Stimulated activated CD4-positive, alpha-beta T cell treated with anti-CD3 and anti-CD28 coated beads, TNF-alpha, amount 100 ng/mL, for 24 hours (primary cell): ENCODE data around the gene RASSF5.

Experiments used
- DNase-seq, 3 experiments: peaks; one replicate each; pipeline ENCODE4 v3.0.0-alpha.2; 2020; ENCODE audit warnings: low read depth in 3 of 3

The RASSF5 gene

DNA sequence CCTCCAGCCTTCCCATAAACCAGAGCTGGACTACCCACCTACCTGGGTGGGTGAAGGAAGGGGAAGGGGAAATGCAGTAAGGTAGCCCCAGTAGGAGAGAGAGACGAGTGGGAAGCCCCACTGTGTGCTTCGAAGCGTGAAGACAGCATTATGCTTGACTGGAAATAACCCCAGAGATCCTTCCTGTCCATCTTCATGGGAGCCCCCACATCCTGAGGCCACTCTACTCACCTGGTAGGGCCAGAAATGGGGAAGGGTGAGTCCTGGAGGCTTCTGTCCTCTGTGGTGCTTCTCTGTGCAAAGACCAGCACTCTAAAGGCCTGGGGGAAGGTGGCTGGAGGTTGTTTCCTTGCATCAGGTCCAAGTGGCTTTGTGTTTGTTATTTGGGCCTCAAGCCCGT lies 10.0 kb upstream of the RASSF5 start:
- no peak for DNase-seq

DNA sequence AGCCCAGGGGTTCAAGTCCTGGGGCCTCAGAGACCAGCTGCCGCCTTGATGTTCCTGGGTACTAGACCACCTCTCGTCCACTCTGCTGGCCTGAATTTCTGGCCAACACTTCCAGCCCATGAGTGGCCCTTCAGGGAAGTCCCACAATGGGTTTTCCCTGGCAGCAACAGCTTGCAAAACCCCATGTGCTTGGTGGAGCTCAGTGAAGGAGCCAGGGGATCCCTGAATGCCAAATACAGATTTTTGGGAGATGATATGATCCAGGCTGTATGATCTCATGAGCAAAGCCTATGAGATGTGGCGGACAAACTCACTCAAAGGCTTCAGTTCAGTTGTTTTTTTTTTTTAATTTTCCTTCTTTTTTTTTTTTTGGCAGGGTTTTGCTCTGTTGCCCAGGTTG lies 9.6 kb upstream of the RASSF5 start:
- no peak for DNase-seq

DNA sequence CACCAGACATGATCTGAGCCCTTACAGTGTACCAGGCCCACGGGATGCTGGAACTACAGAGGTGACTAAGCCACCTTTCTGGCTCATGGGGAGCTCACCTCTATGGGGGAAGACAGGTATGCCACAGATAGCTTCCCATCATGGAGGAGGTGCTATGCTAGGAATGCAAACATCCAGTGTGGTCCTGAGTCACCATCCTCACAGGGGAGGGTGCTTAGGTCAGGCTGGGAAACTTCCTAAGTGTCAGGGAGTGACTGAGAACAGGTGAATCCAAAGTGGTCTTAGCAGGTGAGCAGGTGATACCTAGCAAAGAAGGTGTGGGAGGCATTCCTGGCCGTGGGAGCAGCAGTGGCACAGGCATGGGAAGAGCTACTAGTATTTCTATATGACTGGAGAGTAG lies 8.6 kb upstream of the RASSF5 start:
- no peak for DNase-seq

DNA sequence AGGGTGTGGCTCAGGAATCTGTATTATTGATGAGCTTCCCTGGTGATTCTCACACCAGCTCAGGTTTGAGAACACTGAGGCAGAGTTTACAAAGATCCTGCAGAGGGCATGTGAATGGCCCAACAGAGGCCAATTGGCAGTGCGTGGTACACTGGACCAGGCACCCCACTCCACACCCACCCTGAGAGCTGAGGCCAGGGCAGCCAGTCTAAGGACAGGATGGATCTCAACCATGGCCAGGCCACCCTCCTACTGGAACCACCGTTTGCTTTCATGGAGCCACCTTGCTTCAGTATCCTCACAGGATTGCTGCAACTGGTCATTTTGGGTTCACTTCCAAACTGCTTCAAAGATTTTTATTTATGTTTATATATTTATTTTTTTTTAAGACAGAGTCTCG lies 7.3 kb upstream of the RASSF5 start:
- DNase-seq: no peak

DNA sequence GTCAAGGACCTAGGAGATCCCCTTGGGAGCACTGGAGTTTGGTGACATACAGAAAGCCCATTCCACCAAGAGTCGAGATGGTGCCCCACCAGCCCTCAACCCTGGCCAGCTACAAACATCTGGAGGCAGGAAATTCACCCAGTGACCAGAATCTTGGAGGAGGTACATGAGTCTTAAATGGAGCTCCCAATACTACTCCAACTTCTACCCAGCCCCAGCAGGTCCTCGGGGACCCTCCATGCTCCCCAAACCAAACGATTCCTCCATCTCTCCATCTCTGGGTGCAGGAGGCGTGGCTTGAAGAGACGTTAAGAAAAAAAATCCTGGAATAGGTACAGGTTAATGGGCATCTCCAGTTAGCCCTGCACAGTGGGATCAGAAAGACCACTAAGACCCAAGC lies 5.5 kb upstream of the RASSF5 start:
- no peak for DNase-seq

DNA sequence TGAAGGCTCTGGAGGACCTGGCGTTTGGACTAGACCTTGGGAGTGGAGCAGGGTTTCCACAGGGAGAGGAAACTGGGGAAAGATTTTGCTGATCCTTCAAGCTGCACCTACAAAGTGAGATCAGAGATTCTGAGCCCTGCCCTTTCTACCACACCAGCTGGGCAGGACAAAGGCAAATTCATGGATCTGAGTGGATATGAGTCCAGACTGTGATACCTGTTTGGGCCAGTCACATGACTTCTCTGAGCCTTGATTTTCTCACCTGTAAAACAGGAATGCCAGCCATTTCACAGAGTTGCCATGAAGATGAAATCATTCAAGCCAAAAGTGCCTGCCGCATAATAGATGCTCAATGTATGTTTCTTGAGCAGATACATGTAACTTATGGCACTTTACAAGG lies 4.9 kb upstream of the RASSF5 start:
- no peak for DNase-seq

DNA sequence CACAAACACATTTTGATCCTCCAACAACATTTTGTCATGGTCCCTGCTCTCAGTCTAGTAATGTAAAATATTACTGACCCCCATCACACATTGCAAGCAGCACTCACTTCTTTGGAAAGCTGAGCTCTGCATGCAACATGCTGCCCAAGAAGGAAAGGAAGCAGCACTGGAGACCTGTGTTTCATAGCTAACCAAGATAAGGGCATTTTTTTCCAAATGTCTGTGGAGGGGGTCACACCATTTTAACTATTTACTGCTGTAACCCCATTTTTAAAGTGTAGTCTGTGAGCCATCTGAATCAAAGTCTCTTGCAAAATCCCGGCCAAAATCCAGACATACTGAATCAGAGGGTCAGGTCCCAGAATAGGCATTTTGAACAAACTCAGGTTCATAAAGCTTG lies 4.5 kb upstream of the RASSF5 start:
- no peak for DNase-seq

DNA sequence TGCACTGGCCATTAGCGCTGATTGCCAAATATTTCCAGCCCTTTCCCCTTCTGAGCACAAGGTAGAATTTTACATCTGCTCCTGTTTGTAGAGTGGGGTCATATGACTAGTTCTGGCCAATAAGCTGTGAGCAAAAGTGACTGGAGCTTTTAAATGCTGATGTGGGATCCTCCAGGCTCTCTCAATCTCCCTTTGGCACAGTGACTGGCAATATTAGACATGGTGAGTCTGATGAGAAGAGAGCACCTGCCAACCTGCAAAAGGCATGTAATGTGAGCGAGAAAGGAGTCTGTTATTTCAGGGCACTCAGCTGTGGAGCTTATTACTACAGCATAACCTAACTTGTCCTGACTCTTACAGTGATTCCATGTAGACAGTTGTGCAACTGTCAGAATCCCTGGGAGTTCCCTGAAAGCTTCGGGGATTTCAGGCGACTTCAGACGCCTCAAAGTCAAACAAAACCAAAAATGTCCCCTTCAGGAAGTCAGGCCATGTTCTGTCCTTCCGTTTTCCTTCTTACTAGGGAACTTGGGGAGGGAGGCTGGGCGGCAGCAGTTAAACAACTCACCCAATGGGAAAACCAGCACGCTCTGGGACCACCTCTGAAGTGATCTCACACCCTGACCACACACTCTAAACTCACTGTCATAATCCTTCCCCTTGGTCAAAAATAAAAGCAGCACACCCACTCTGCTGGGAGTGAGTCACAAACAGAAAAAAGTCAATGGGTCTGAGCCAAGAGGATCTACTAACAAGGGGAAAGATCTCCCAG lies 3.6 kb upstream of the RASSF5 start:
- peak in 2 of 3 experiments; percentile 30 to 55 for DNase-seq

DNA sequence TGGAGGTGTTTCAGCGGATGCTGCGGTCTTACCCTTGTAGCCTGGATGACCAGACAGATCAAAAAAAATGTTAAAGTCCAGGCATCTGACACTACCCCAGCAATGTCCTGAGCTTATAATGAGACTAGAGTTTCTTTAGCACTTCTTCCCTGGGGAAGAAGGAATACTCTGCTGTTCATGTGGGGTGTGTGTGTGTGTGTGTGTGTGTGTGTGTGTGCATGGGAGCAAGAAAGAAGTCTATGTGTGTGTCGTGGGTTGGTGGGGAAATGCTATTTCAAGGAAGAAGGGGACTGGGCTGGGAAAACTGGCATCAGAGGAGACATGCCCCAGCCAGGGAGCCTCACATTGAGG lies 3.0 kb upstream of the RASSF5 start:
- DNase-seq: no peak

DNA sequence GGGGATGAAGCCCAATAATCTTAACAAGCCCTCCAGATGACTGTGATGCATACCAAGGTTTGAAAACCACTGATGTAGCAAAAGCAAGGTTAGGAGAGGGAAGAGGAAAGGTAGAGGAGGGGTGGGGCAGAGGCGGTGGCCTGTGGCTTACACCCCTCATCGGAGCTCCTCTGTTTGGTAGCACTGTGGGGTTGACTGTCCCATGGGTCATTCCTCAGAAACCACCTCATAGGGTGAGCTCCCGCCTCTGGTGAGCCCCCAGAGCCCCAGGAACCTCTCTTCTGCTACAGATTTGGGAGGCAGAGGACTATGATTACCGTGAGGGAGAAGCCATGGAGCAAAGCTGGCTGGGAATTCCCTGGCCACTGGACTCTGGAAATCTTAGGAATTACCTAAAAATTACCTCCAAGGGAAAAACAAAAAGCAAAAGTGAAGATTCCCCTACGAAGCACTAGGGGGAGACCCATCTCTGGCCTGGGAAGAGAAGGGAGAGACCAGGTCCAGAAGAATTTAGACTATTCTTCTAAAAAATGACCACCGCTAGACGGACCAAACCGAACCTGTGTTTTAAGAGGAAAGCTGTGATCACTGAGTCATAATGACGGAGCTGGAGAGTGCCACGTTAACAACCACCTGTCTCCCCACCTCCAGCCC lies 1.5 kb upstream of the RASSF5 start:
- DNase-seq: no peak

DNA sequence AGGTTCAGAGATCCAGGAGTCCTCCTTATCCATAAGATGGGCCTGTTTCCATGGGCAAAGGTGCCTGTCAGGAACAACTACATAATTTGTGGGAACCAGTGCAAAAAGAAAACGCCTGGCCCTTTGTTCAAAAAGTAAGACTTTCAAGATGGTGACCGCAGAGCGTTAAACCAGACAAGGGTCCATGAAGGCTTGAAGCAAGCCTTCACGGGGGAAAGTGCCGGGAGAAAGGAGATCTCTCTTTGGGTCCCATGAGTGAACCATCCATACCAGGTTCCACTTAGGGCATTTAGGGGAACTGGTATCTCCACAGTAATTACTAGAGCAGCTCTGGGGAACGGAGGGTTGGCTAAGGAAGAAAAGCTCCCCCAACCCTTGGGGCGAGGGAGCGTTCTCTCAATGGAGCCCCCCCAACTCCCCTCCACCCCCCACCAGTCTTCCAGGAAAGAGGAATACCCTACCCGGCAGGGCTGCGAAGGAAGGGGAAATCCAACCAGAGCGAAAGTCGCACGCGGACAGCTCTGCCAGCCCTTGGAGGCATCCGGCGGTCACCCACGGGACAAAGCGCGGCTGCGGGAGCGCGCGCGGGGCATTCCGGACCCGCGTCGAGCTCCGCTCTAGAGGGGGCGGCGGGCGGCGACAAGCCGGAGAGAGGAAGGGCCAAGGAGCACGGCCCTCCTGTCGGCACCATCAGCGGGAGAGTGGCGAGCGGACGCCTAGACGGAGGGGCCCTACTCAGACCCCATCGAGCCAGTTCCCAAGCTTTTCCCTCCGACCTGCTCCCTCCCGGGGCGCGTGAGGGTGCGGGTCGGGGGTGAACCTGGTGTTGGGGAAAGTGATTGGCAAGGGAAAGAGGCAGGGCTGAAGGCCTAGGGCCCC lies 687 bp upstream of the RASSF5 start:
- peak in 1 of 3 experiments; percentile 19 for DNase-seq

DNA sequence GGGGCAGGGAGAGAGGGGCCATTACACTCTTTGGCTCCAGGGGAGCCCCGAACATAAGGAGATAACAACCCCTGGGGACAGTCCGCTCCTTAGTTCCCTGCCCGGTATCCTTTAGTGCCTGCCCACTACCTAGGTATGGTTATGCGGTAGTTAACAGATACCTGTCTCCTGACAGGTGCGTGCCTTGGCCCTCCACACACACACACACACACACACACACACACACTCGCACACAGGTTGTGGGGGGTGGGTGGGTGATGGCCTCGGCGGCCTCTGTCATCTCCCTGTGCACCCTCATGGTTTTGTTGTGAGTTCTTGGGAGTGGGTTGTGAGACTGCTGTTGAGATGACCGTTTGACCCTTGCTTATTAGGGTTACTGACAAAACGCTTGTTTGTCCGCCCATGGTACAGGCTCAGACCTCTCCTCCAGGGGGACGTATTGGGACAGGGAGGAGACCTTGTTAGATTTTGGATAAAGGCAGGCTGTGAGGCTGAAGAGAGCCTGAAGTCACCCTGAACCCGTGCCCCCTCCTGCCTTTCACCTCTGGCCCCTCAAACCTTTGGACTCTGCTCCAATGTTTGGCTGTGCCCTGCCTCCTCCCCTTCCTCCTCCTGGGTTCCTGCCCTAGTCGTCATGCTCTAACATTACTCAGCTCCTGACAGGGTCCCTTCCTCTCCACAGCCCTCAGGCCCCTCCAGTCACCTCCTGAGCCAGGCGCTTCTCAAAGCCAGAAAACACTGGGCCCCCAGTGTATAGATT lies 979 bp downstream of the RASSF5 start:
- no peak for DNase-seq

DNA sequence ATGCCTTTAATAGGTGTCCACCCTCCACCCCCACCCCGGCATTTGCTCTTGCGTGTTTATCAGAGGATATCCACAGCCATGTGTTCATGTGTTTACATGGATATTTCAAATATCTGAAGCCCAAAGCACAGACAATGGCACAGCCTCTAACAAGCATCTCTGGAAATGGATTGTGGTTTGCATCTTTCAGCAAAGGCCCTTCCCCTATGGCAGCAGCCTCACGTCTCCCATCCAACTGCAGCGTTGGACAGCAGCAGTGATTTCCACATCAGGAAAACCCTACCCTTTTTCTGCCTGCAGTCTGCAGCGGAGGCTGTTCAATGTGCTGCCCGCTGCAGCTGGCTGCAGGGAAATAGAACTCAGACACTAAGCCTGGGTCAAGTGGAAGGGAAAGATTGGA lies 1.6 kb downstream of the RASSF5 start:
- no peak for DNase-seq

DNA sequence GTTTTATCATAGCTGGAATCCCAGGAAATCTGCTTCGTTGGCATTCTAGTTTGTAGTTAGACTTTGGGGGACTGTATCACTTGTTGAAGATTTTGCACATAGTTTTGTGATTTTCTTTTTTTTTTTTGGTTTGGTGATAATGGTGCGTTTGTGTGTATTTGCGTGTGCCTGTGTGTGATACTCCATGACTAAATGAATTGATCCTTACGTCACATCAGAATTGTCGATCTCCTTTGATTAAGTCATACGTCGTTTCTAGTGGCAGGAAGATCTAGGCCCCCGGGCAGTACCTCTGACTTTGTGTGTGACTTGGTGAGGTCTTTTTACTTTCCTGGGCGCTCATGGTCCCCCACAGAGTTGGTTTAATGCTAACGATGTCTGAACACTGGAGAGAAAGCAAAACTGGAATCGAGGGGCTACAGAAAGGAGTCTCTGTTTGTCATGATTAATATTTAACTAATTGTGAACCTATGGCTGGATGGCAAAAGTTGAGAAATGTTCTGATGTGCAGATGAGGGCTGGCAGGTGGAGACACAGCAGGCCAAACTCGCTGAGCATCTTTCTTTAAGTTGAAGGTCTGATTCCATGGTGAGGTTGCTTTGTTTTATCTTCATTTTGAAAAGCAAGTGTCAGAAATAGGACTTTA lies 2.4 kb downstream of the RASSF5 start:
- DNase-seq: no peak

DNA sequence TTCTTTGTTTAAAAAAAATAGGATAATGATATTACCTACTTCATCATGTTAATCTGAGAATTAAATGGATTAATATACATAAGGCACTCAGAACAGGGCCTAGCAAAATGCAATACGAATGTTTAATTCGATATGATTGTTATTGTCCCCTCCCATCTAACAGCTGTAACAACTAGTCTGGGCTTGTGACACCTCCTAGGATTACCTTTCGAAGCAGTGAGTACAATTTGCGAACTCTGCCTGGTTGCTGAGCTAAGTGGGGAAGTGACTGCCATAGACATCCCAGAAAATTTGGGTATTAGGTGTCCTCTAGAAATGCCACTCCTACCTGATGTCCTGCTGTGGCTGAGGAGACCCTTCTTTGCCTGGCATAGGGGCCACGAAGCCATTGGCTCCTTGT lies 3.0 kb downstream of the RASSF5 start:
- DNase-seq: no peak

DNA sequence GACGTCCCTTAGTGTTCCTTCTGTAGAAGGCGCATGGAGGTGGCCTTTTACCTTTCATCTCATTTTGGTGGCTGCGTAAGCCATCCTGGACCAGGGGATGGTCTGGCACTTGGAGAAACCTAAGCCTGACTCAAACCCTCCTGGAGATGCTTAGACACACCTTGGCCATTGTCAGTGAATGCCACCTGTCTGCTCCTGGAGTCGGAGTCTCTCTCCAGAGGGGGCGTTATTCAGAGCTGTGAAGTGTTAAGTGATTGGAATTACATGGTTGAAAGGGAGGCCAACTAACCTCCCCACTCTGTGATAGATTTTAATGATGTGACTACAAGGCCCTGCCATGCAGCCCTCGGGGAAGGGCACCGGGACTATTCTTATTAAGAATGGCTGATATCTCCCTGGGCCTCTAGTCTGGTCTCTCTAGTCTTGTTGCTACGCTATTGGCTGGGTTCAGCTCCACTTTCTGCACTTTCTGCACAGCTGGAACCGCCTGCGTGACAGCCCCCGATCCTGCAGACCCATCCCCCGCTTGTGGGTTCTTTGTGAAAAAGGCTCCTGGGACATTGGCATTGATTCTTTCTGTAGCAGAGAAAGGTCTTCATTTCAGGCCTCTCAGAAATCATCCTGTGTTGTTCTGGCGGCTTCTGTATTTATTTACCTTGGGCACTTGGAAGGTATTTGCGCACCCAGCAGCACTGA lies 4.2 kb downstream of the RASSF5 start:
- DNase-seq: no peak

DNA sequence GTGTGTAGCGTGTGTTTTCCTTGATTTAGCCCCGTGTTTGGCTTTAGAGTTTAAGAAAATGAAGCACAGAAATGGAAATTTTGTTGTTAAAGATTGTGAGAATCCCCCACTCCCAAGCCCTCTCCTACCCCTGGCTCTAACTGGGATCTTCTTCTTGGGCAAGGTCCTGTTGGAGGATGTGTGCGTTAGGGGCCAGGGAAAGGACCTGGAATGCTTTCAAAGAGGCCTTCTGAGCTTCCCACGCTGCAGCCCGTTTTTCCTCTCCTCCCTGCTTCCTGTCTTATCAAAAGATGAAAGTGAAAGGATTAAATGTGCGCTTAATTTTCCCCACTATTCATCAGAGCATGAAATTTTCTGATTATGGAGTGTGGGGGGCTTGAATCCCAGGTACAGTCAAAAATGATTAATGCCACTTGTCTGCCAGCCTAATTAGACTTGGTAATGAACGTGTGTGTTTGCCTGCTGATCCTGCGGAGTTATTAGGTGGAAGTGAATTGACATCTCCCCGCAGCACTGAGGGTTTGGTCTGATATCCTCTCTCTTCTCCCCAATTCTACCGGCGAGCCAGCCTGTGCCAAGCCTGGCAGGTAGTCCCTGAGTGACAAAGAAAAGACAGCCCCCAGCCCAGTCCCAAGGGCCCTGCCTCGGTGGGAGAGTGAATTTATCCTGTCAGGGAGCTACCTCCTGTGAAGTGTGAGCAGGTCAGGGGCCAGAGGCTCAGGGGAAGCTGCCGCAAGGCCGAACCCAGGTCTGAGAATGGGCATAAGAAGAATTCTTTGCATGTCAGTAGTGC lies 4.9 kb downstream of the RASSF5 start:
- DNase-seq: no peak

DNA sequence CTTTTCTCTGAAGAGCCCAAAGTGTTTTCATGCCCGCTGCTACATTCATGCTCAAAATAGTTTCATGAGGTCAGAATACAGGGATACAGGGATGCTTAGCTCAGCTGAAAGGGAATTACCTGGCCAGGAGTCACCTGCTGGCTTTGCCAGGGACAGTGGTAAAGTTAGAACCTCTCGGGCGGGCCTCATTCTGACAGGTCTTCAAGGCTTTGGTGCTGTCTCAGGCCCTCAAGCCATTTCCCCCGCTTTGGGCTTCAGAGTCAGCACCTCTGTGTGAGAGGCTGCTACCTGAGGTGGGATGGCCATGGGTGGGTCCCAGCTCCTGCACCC lies 5.5 kb downstream of the RASSF5 start:
- DNase-seq: no peak

DNA sequence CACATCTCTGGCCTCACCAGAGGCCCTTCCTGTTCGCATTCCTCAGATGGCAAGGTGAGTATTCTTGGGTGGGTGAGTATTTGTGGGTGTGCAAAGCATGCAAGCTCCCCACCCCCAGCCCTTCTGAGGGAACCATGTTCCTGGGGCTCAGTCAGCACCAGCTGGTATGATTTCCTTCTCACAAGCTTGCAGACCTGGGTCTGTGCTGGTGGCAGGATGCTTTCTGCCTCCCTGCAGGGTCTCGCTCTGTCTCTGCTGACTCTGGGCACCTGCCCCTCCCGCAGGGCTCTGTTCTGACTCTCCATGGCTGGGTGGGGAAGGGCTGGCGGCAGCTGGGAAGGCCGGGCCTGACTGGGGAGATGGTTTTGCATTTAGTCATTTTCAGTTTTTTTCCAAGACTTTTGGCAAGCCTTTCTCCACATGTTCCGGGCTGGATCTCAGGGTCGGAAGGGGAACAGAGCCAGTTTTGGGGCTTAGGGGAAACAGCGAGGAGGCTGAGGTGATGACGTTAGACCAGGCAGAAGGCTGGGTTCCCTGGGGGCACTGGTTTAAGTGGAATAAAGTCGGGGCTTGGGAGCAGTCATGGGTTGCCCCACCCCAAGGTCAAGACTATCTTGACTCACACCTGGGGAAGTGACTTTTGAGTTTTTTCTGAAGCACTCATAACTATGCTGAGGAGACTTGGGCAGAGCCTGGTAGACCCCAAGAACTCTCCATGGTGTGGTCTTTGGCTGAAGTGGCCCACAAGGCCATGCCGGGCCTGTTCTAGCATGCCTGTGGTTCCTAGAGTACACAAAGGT lies 6.2 kb downstream of the RASSF5 start:
- no peak for DNase-seq
